ENCODE results near the gene NAT10. TPM values are rescaled to one million over a fixed set of nuclear protein-coding genes. Genes with fewer than 3 reads are reported as not detected.
"Not testable (repeated sequence)": the region's sequence is repeated elsewhere in the genome, so short reads cannot be mapped to it uniquely, and the experiment has no call there.

NAT10 gene
- total RNA-seq, 4 donors from 2014 or later, result 25.2 to 37.0 (median 27.9) TPM

DNA sequence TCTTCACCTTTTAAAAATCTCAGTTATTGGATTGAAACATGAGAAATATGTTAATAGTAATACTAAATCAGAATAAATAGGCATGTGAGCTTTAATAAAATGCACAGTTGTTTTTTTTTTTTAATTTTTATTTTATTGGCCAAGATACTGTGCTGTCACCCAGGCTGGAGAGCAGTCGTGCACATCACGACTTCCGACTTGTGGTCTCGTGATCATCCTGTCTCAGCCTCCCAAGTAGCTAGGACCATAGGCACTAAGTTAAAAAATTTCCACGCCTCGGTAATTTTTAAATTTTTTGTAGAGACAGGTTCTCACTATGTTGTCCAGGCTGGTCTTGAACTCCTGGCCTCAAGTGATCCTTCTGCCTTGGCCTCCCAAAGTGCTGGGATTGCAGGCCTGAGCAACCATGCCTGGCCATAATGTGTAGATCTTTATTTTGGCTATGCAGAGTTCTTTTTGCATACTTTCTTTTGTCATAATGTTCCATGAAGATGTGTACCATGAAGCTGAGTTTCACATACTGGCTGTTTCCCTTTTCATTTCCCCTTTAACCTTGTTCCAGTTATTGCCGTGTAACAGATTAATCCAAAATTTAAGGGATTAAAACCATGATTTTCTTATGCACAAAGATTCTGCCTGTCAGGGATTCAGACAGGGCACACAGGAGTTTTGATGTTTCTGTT lies 37.9 kb upstream of the NAT10 start:
- no peak for DNase-seq (ENCODE audit: low spot score in 2 of 2)
- no peak overlapping the region for H3K4me3 ChIP-seq (ENCODE audit: low read depth, poor library complexity, severe bottlenecking)
- intact Hi-C loops (cut with DNase I; ENCODE audit: low total_unique reads), result no loop called here
- TF ChIP-seq POLR2A (IDR thresholded peaks at IDR 0.05), result no peak
- no peak for TF ChIP-seq CTCF (IDR thresholded peaks at IDR 0.05)
- WGBS, 2 donors, result 87 to 90% methylated on average over 7 of the region's 7 CpGs

DNA sequence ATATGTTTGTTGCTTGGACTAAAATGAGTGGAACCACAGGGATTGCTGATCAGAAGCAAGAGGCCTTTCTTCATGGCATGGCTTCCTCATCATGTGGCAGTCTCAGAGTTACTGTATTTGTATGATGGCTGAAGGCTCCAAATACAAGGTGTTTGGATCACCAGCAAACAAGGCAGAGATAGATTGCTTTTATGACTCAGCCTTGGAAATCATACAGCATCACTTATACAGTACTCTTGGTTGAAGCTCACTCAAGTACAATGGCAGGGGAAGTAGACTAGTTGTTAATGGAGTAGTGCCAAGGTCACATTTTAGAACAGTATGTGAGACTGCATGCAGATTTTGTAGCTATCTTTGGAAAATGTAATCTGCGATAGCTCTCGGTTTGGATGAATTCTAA lies 37.3 kb upstream of the NAT10 start:
- H3K4me3 ChIP-seq (ENCODE audit: low read depth, poor library complexity, severe bottlenecking), result no peak overlapping the region
- no peak for DNase-seq (ENCODE audit: low spot score in 2 of 2)
- TF ChIP-seq POLR2A (IDR thresholded peaks at IDR 0.05), result no peak
- TF ChIP-seq CTCF (IDR thresholded peaks at IDR 0.05), result no peak
- 53 to 68% methylated on average over 2 of the region's 2 CpGs for WGBS, 2 donors
- intact Hi-C loops (cut with DNase I; ENCODE audit: low total_unique reads), result no loop called here

GRCh38 chr11:34071306-34071705 lies 34.1 kb upstream of the NAT10 start:
- WGBS, 2 donors, result 87 to 89% methylated on average over 8 of the region's 8 CpGs
- intact Hi-C loops (cut with DNase I; ENCODE audit: low total_unique reads); DNase-seq (ENCODE audit: low spot score in 2 of 2); H3K4me3 ChIP-seq (ENCODE audit: low read depth, poor library complexity, severe bottlenecking): not testable (repeated sequence)

- TF ChIP-seq POLR2A (IDR thresholded peaks at IDR 0.05), result no peak
- no peak for TF ChIP-seq CTCF (IDR thresholded peaks at IDR 0.05)
Observed at GRCh38 chr11:34072041-34072440, 33.4 kb upstream of the NAT10 start.

GRCh38 chr11:34072832-34073231 lies 32.6 kb upstream of the NAT10 start:
- WGBS, 2 donors, result 76 to 85% methylated on average over 2 of the region's 2 CpGs
- H3K4me3 ChIP-seq (ENCODE audit: low read depth, poor library complexity, severe bottlenecking), result no peak overlapping the region
- intact Hi-C loops (cut with DNase I; ENCODE audit: low total_unique reads), result no loop called here
- no peak for DNase-seq (ENCODE audit: low spot score in 2 of 2)
- TF ChIP-seq CTCF (IDR thresholded peaks at IDR 0.05) (no peak), POLR2A (IDR thresholded peaks at IDR 0.05) (no peak)

More at GRCh38 chr11:34072041-34072440, 33.4 kb upstream of the NAT10 start:
- no peak for DNase-seq (ENCODE audit: low spot score in 2 of 2)
- intact Hi-C loops (cut with DNase I; ENCODE audit: low total_unique reads), result no loop called here
- WGBS, 2 donors, result 74 to 89% methylated on average over 3 of the region's 3 CpGs
- no peak overlapping the region for H3K4me3 ChIP-seq (ENCODE audit: low read depth, poor library complexity, severe bottlenecking)

DNA sequence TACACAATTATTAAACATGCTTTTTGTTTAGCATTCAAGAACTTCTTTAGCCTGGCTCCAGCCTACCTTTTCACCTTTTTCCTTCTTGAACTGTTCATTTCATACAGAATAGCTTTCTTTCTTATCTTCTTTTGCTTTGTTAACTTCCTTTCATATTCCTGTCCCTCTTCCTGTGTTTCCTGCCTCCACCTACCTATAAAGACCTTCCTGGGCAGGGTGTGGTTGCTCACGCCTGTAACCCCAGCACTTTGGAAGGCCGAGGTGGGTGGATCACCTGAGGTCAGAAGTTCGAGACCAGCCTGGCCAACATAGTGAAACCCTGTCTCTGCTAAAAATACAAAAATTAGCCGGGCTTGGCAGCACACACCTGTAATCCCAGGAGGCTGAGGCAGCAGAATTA lies 31.0 kb upstream of the NAT10 start:
- WGBS, 2 donors, result 56 to 64% methylated on average over 4 of the region's 4 CpGs
- no peak overlapping the region for H3K4me3 ChIP-seq (ENCODE audit: low read depth, poor library complexity, severe bottlenecking)
- intact Hi-C loops (cut with DNase I; ENCODE audit: low total_unique reads), result no loop called here
- TF ChIP-seq CTCF (IDR thresholded peaks at IDR 0.05) (no peak), POLR2A (IDR thresholded peaks at IDR 0.05) (no peak)
- DNase-seq (ENCODE audit: low spot score in 2 of 2), result peak in 1 of 2 donors; percentile 25
